ENCODE results near the gene UNC93A. TPM values are rescaled to one million over a fixed set of nuclear protein-coding genes. Genes with fewer than 3 reads are reported as not detected.
"Not testable (repeated sequence)": the region's sequence is repeated elsewhere in the genome, so short reads cannot be mapped to it uniquely, and the experiment has no call there.

UNC93A gene
- total RNA-seq, 2 donors from 2014 or later: not detected

DNA sequence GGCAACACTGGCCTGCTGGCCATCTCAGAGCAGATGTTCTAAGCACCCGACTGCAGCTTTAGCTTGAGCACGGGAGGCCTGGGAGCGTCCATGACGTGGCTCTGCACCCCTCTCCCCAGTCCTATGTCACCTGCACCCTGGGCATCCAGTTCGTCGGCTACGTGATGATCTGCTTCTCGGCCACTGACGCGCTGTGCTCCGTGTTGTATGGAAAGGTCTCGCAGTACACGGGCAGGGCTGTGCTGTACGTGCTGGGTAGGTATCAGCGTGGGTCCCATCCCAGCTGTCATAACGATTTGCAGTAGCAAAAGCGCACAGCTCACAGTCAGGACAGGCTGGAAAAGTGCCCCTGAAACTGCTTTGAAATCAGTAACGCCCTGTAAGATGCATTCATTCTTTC, 14.7 kb downstream of the UNC93A start:
- no peaks in the 10 kb centered on the region for H3K36me3 ChIP-seq
- no peak overlapping the region for H3K4me3 ChIP-seq
- no peak for DNase-seq (ENCODE audit: low spot score)
- H3K27ac ChIP-seq: no peak overlapping the region
- H3K4me1 ChIP-seq (ENCODE audit: control insufficient read depth in 1 of 2, low read depth in 2 of 2): no peaks in the 10 kb centered on the region
- H3K27me3 ChIP-seq (replicated peaks; ENCODE audit: insufficient read depth): no peaks in the 10 kb centered on the region
- TF ChIP-seq, protein P1, sequence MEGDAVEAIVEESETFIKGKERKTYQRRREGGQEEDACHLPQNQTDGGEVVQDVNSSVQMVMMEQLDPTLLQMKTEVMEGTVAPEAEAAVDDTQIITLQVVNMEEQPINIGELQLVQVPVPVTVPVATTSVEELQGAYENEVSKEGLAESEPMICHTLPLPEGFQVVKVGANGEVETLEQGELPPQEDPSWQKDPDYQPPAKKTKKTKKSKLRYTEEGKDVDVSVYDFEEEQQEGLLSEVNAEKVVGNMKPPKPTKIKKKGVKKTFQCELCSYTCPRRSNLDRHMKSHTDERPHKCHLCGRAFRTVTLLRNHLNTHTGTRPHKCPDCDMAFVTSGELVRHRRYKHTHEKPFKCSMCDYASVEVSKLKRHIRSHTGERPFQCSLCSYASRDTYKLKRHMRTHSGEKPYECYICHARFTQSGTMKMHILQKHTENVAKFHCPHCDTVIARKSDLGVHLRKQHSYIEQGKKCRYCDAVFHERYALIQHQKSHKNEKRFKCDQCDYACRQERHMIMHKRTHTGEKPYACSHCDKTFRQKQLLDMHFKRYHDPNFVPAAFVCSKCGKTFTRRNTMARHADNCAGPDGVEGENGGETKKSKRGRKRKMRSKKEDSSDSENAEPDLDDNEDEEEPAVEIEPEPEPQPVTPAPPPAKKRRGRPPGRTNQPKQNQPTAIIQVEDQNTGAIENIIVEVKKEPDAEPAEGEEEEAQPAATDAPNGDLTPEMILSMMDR (IDR thresholded peaks at IDR 0.05): no peak
- no peaks in the 10 kb centered on the region for H3K9me3 ChIP-seq
- no peak for ATAC-seq (ENCODE audit: insufficient number of reproducible peaks, low FRiP score, low read depth)

DNA sequence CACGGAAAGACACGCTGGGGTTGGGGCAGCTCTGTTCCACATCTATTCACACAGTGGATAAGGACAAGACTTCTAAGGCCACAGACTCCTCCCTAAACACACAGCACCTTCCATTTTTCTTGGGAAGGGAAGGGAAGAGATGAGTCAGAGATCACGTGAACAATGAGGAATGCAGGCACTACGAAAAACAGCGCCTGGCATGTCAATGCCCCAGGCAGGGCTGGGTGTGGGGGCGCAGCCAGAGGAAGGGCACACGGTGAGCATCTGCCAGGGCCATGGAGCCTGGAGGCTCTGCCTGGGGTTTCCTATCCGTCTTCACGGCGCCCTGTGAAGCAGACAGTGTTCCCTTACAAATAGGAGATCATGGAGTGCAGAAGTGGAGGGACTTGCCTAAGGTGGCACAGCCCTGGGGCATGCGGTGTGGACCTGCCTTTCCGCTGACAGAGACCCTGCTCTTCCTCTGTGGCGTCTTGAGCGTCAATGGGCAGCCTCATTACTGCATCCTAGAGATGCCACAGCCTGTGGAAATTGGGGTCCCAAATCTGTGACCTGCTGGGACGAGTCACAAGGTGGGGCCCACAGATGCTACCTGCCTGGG, 15.4 kb downstream of the UNC93A start:
- Histone ChIP-seq H3K9me3 (no peaks in the 10 kb centered on the region), H3K36me3 (no peaks in the 10 kb centered on the region), H3K4me3 (no peak overlapping the region), H3K27me3 (replicated peaks; ENCODE audit: insufficient read depth) (no peaks in the 10 kb centered on the region), H3K27ac (no peak overlapping the region), H3K4me1 (ENCODE audit: control insufficient read depth in 1 of 2, low read depth in 2 of 2) (no peaks in the 10 kb centered on the region)
- ATAC-seq (ENCODE audit: insufficient number of reproducible peaks, low FRiP score, low read depth) (no peak), DNase-seq (ENCODE audit: low spot score) (no peak)
- TF ChIP-seq, protein P1 (IDR thresholded peaks at IDR 0.05): no peak

DNA sequence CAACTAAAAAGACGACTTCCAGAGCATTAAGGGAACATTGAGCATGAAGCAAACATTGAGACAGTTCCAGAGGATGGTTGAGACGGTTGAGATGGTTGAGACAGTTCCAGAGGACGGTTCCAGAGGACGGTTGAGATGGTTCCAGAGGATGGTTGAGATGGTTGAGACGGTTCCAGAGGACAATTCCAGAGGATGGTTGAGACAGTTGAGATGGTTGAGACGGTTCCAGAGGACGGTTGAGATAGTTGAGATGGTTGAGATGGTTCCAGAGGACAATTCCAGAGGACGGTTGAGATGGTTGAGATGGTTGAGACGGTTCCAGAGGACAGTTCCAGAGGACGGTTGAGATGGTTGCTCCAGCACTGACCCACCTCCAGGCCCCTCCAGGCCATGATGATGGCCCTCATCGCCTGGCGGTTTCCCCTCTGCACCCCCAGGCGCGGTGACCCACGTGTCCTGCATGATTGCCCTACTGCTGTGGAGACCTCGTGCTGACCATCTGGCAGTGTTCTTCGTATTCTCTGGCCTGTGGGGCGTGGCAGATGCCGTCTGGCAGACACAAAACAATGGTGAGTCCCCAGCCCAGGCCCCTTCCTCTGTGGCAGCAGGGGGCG, 16.3 kb downstream of the UNC93A start:
- no peak overlapping the region for H3K27ac ChIP-seq
- ATAC-seq (ENCODE audit: insufficient number of reproducible peaks, low FRiP score, low read depth) (no peak), DNase-seq (ENCODE audit: low spot score) (no peak)
- H3K27me3 ChIP-seq (replicated peaks; ENCODE audit: insufficient read depth): no peaks in the 10 kb centered on the region
- H3K9me3 ChIP-seq: no peaks in the 10 kb centered on the region
- no peaks in the 10 kb centered on the region for H3K36me3 ChIP-seq
- no peak overlapping the region for H3K4me3 ChIP-seq
- H3K4me1 ChIP-seq (ENCODE audit: control insufficient read depth in 1 of 2, low read depth in 2 of 2): no peaks in the 10 kb centered on the region
- TF ChIP-seq, protein P1 (IDR thresholded peaks at IDR 0.05): no peak

DNA sequence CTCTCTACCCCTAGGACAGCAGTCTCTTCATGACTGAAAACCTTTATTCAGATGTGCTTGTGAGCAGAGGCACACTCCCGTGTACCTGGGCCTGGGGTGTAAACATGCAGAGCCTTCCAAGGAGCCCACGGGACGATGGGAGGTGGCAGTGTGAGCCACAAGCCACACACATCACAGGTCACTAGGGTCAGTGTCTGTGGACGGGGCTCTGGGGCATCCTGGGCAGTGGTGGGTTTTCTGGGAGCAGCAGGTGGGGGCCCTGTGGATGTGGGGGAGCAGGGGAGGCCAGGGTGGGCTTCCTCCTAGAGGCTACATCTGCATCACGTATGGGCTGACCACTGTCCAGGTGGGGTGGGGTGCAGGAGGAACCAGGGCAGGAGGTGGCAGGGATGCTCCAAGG, 17.1 kb downstream of the UNC93A start:
- Histone ChIP-seq H3K9me3 (no peaks in the 10 kb centered on the region), H3K27me3 (replicated peaks; ENCODE audit: insufficient read depth) (no peaks in the 10 kb centered on the region), H3K4me1 (ENCODE audit: control insufficient read depth in 1 of 2, low read depth in 2 of 2) (no peaks in the 10 kb centered on the region), H3K36me3 (no peaks in the 10 kb centered on the region), H3K4me3 (no peak overlapping the region), H3K27ac (no peak overlapping the region)
- no peak for ATAC-seq (ENCODE audit: insufficient number of reproducible peaks, low FRiP score, low read depth)
- no peak for DNase-seq (ENCODE audit: low spot score)
- TF ChIP-seq, protein P1 (IDR thresholded peaks at IDR 0.05): no peak

DNA sequence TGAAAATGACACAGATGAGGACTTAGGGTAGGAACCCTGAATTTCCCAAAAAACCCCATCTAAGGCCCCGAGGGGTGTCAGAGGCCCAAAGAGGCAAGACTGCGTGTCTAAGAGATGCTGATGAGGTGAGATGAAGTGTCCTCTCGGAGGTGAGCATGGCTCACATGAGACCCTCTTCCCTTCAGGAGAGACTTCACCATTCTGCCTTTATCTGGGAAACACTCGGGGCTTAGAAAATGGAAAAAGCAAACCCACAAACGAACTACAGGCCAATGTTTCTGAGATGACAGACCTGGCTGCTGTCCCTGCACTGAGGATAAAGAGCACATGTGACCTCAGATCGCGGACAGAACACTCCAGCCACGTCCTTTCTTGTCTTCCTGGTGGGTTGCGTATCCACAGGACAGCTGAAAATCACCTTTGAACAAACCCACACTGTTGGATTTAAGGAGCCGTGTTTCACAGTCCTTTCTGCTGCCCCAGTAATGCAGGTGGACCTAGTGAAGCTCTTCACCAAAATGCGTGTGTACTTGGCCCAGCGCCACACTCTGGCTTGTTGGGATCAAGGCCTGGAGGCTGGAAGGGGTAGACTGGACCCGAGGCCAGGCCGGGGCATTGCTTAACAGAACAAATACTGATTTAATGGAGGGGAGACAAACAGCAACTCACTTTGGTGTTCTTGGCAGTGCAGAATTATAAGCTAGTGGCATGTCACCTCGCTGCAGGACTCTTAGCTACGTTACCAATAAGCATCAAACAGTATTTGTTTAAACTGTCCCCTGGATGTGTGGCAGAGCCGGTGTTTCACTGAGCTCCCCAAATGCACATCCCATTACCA, 18.5 kb downstream of the UNC93A start:
- ATAC-seq (ENCODE audit: insufficient number of reproducible peaks, low FRiP score, low read depth); H3K36me3 ChIP-seq; DNase-seq (ENCODE audit: low spot score); H3K9me3 ChIP-seq; H3K27me3 ChIP-seq (replicated peaks; ENCODE audit: insufficient read depth); H3K27ac ChIP-seq; H3K4me1 ChIP-seq (ENCODE audit: control insufficient read depth in 1 of 2, low read depth in 2 of 2); H3K4me3 ChIP-seq: not testable (repeated sequence)

Data from thoracic aorta (tissue), 2 donors.